ENCODE results near the gene DNAH3.
"Not testable (repeated sequence)": the region's sequence is repeated elsewhere in the genome, so short reads cannot be mapped to it uniquely, and the experiment has no call there.

DNAH3 gene

DNA sequence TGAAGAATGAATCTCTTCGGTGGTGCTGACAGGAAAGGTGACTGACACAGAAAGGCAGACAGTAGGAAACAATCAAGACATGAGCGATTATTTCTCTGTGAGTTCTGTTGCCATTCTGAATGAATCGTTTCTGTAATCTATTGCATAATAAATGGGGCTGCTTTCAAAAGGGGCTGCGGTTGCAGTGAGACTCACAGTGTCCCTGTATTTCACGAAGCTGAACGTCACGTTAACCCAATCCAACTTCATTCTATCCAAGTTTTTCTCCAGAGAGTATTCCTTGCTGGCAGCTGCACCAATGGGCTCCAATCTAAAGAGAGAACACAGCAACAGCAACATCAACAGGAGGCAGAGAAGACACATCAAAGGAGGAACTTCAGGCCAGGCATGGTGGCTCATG, 75.4 kb downstream of the DNAH3 start:
- no peak for DNase-seq (ENCODE audit: low read depth in 2 of 2)

DNA sequence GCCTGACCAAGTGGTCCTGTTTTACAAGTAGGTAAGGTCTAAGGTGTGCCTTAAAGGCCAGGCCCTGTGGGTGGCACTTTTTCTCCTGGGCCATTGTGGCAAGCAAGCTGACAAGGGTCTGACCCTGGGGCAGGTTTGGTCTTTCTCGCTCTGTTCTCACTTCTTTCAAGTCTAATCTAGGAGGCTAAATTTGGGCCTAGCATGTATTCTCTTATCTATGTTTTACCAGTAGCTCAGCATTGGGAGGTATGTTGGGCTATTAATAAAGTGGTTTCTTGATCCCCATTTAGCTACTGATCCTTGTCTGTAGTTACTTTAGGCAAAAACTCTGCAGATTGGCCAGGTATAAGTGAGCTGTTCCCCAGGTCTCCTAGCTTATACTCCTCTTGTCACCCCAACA, 77.7 kb downstream of the DNAH3 start:
- DNase-seq (ENCODE audit: low read depth in 2 of 2): no peak

DNA sequence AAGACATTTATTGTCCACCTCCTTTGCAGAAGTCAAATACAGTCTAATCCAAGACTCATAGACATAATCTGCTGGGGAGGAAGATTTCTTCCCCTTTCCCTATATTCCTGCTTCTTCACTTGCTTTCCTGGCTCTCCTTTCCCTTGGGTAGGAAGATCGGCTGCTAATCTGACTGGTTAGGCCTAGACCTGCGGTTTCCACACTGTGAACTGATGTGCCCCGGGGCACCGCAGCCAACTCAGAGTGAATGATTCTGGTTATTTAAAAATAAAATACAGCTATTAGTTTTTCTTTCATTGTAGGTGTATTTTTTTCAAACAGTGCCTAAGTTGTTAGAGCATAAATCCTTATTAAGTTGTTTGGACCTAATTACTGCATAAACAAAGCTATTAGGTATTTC, 78.9 kb downstream of the DNAH3 start:
- no peak for DNase-seq (ENCODE audit: low read depth in 2 of 2)

DNA sequence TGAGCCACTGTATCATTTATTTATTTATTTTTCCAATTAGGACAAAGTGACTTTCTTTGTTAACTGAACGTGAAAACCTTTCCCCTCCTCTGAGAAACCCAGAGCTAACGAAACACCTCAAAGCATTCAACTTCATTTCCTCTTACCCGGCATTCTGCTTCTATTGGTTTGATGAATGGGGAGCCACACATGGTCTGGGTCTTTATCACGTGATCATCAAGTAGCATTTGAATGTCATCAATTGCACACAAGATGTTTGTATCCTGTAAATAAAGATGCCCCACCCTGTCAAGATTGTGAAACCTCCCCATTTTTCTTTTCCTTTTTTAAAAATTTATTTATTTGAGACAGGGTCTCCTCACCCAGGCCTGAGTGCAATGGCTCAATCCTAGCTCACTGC, 80.1 kb downstream of the DNAH3 start:
- DNase-seq (ENCODE audit: low read depth in 2 of 2): no peak

DNA sequence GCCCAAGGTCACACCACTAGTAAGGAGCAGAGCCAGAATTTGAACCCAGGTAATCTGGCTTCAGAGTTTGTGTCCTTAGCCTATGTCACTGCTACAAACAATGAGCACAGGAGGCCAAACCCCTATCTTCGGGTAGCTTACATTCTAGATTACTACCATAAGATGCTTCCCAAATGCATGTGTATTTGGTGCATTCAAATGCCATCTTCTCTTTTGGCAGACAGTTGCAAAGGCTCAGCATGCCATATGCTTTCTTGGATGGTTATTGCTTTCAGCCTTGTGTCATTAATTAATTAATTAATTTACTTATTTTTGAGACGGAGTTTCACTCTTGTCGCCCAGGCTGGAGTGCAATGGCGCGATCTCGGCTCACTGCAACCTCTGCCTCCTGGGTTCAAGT, 80.7 kb downstream of the DNAH3 start:
- no peak for DNase-seq (ENCODE audit: low read depth in 2 of 2)

DNA sequence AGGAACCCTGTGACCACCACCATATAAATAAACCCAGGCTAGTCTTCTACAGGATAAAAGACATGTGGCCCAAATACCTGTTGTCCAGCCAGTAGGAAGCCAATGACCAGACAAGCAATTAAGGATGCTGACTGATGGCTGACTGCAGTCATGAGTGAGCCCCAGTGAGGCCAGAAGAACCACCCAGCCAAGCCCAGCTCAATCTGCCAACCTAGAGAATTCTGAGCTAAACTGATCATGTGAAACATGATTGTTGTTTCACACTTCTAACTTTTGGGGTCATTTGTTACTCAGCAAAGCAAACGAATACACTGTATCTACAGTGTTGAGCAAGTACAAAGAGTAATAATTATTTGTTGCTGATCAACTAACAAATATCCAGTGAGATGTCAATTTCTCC, 86.4 kb downstream of the DNAH3 start:
- no peak for DNase-seq (ENCODE audit: low read depth in 2 of 2)

DNA sequence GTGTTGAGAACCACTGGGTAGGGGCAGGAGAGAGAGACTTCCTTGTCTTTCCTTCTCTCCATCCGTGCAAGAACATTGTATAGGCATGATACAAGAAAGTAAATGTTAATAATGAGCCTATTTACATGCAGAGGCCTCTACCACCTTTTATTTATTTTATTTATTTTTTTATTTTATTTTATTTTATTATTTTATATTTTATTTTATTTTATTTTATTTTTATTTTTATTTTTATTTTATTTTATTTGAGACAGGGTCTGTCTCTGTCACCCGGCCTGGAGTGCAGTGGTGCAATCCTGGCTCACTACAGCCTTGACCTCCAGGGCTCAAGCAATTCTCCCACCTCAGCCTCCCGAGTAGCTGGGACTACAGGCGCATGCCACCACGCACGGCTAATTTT, 87.3 kb downstream of the DNAH3 start:
- not testable (repeated sequence) for DNase-seq (ENCODE audit: low read depth in 2 of 2)

DNA sequence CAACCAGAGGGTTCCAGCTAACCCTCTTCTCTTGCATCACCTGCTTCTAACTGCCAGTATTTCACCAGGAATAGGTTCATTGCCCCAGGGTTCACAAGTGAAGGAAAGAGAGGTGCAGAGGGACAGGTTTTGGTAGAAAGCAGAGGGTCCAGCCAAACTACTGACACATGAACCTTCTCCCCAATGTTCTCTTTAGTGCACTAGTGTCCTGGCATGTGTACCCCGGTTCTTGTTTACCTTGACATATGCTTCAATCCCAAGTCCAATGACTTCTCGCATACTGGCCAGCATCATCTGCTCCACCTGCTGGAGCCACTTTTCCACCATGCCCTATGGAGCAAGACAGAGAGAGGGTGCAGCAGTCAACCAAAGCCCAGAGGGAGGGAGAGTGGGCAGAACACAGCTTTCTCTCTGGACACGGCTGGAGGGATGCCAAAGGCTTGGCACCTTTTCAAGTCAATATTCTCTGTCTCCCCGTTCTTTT, 90.6 kb downstream of the DNAH3 start:
- no peak for DNase-seq (ENCODE audit: low read depth in 2 of 2)

DNA sequence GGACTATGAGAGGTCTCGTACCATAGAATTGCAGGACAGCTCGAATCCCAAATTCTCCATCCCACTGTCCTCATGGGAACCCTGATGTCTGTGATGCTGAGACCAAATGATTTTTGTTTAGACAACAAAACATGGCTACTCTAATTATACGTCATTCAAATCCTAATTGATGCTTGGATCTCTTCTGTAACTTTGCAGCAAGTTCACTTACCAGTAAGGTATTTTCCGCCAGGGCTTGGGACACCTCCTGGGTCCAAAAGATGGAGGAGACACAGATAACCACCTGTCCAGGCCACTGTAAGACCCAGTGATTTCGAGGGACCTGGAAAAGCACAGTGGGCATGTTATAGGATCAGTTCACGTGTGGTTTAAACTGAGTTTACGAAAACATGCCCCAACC, 92.8 kb downstream of the DNAH3 start:
- no peak for DNase-seq (ENCODE audit: low read depth in 2 of 2)

DNA sequence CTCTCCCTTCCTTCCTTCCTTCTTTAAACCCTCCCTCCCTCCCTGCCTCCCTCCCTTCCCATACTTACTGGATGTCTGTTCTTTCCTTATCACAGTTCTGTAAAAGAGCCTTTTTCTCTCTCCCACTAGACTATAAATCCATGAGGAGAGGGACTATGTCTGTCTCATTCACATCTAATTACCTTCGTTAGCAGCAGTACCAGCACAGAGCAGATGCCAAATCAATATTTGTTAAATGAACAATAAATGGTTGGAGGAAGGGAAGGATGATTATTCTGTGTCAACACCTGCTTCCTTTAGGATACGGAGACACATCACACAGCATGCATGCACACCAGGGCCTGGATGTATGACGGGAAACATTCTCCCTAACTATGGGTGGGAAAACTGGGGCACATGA, 94.2 kb downstream of the DNAH3 start:
- DNase-seq (ENCODE audit: low read depth in 2 of 2): no peak

DNA sequence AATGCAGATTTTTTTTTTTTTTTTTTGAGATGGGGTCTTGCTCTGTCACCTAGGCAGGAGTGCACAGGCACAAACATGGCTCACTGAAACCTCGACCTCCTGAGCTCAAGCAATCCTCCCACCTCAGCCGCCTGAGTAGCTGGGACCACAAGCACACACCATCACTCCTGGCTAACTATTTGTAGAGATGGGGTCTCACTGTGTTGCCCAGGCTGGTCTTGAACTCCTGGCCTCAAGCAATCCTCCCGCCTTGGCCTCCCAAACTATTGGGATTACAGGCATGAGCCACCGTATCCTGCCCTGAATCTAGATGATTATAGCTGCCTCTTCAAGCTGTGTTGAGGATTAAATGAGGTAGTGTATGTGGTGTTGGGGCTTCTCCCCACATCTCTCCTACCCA, 94.9 kb downstream of the DNAH3 start:
- not testable (repeated sequence) for DNase-seq (ENCODE audit: low read depth in 2 of 2)

DNA sequence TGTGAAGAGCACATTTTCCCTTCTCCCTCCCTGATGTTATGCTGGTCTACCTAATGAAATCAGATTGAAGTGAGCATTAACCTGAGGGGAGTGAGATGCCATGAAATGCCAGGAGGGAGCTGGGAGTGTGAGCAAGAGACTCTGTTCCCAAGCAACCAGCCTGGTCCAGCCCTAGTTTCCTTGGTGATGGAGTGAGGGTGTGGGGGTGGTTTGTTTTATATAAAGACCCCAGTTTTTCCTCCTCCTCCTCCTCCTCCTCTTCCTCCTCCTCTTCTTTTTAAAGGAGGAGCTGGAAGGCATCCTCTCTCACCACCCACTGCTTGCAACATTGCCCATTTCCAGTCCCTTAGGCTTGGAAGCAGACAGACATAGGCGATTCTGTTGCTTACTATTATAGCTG, 97.1 kb downstream of the DNAH3 start:
- DNase-seq (ENCODE audit: low read depth in 2 of 2): no peak

DNA sequence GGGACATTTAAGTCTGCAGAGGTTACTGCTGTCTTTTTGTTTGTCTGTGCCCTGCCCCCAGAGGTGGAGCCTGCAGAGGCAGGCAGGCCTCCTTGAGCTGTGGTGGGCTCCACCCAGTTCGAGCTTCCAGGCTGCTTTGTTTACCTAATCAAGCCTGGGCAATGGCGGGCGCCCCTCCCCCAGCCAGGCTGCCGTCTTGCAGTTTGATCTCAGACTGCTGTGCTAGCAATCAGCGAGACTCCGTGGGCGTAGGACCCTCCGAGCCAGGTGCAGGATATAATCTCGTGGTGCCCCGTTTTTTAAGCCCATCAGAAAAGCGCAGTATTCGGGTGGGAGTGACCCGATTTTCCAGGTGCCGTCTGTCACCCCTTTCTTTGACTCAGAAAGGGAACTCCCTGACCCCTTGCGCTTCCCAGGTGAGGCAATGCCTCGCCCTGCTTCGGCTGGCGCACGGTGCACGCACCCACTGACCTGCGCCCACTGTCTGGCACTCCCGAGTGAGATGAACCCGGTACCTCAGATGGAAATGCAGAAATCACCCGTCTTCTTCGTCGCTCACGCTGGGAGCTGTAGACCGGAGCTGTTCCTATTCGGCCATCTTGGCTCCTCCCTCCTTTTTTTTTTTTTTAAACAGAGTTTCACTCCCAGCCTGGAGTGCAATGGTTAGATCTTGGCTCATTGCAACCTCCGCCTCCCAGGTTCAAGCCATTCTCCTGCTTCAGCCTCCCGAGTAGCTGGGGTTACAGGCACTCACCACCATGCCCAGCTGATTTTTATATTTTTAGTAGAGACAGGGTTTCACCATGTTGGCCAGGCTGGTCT, 102.3 kb downstream of the DNAH3 start:
- DNase-seq (ENCODE audit: low read depth in 2 of 2): not testable (repeated sequence)

DNA sequence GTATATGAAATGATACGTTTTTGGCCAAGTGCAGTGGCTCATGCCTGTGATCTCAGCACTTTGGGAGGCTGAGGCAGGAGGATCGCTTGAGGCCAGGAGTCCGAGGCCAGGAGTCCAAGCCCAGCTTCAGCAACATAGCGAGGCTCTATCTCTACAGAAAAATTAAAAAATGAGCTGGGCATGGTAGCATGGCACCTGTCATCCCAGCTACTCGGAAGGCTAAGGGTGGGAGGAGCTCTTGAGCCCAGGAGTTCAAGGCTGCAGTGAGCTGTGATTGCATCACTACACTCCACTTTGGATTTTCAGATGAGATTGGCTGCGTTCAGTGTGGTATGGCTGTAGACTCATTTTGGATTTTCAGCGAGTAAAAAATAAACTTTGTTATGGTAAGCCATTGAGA, 112.4 kb downstream of the DNAH3 start:
- no peak for DNase-seq (ENCODE audit: low read depth in 2 of 2)

DNA sequence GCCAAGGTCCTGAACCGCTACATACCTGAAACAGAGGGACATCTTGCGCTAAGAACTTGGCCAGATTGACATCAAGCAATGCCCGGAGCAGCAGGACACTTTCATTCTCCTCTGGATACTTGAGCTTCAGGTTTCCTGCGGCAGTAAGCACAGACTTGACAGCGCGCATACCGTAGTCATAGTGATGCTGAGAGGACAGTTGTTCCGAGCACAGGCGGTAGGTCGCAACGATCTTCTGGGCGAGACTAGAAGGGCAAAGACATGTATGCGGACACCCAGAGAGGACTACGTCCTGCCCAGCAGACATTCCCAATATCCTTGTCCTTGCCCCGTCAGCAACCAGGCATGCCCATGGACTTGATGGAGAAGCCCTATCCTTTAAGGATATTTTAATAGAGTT, 112.9 kb downstream of the DNAH3 start:
- no peak for DNase-seq (ENCODE audit: low read depth in 2 of 2)

DNA sequence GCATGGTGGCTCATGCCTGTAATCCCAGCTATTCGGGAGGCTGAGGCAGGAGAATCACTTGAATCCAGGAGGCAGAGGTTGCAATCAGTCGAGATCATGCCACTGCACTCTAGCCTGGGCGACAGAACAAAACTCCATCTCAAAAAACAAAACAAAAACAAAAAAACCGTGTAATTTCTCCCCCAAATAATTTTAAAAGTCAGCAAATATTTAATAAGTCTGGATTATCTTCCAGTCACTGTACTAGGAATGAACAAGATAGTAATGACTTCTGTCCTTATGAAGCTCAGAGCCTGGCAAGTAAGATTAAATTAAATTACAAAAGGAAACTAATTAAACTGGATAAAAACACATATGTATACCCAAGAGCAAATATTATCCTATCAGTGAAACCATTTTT, 113.5 kb downstream of the DNAH3 start:
- no peak for DNase-seq (ENCODE audit: low read depth in 2 of 2)

DNA sequence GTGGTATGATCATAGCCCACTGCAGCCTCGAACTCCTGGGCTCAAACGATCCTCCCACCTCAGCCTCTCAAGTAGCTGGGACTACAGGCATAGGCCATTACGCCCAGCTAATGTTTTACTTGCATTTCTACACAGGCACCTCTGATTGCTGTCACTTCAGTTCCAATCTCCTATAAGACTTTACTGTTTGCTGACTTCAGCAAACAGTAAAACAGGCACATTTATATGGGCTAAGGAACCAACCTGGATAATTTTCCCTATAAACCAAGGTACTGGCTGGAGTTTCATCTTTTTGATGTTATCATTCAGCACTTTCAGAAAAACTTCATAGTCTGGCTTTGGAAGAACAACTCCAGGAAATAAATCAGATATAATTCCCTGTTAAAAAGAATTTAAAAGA, 114.2 kb downstream of the DNAH3 start:
- DNase-seq (ENCODE audit: low read depth in 2 of 2): no peak

DNA sequence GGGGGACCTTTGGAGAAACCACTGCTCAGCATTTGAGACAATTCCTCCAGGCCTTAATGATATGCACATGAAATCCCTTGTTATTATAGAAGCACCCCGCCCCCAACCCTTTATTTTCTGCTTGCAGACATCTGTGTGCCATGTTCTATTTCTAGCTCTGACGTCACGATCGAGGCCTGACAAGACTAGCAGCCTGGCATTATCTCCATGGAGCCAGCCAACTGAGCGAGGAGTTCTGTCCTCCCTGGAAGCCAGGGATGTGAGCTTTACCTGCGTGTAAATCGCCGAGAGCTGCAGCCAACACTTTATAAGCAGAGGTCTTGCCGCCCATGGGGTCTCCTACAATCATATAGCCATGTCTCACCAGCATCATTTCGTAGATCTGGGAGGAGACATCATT, 116.9 kb downstream of the DNAH3 start:
- no peak for DNase-seq (ENCODE audit: low read depth in 2 of 2)

DNA sequence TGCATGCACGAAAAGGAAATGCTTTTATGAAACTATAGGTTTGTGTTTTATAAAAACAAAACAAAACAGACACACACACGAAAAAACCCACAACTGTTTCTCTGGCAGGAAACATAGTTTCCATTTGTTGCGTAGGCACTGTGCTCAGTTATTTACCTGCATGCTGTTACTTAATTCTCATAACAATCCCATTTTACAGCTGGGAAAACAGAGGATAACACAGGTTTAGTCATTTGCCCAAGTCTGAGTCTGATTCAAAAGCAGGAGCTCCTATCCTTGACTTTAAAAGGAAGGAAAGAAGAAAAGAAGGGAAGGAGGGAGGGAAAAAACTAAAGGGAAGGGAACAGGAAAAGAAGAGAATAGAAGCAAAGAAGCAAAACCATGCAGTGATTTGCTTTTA, 117.4 kb downstream of the DNAH3 start:
- DNase-seq (ENCODE audit: low read depth in 2 of 2): no peak

DNA sequence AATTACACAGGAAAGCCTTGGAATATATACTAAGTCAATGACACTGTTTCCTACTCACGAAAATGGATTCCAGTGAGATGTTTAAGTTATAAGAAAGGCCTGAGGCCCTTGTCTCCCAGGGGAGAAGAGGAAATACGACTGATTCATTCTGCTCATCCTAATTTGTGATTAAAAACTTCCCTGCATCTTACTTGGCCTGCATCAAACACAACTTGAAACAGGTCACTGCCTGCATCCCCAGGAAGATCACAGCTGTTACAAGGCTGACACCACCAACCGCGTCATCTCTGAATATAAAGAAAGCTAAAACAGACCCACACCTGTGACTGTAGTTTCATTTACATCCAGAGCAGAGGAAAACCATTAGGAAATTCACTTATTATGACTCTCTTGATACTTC, 121.9 kb downstream of the DNAH3 start:
- DNase-seq (ENCODE audit: low read depth in 2 of 2): no peak

DNA sequence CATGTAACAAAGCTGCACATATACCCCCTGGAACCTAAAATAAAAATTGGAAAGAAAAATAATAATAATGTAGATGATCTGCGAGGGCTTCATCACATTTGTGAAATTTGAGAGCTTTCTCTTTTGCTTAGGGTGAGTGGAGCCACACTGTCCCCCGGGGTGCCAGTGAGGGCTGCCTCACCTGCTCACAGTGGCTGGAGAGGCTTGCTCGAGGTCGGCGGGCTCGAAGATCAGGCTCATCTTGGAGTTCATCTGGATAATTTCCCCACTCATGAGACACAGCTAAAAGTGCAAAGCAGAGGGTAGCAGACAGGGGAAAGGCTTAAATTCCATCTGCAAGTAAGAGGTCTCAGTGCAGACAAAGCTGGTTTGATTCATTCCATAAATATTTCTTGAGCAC, 123.8 kb downstream of the DNAH3 start:
- DNase-seq (ENCODE audit: low read depth in 2 of 2): no peak

DNA sequence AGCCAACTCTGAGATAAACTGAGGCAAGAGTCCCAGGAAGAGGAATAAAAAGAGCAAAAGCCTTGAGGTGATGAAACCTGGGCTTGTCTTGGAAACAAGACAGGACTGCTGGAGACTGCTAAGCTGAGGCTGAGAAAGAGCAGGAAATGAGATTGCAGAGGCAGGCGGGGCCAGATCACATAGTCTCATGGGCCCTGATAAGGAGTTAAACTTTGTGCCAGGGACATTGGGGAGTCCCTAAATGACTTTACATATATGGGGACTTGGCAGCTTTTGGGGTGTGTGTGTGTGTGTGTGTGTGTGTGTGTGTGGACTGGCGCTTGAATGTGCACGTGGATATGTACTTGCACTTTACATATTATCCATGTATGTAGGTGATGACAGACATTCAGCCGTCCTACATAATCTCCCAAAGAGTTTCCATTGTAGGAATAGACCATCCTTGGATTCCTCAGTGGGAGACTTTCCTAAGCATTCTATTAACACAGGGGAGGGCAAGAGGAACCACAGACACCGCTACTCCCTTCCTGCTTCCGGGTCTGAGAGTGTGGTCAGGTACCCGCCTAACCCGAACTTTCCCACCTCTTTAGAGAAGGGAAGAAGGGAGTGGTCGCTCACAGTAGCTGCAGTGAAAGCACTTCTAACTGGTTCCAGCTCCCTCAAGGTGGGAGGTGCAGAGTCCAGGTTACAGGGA, 127.0 kb downstream of the DNAH3 start:
- DNase-seq (ENCODE audit: low read depth in 2 of 2): no peak

DNA sequence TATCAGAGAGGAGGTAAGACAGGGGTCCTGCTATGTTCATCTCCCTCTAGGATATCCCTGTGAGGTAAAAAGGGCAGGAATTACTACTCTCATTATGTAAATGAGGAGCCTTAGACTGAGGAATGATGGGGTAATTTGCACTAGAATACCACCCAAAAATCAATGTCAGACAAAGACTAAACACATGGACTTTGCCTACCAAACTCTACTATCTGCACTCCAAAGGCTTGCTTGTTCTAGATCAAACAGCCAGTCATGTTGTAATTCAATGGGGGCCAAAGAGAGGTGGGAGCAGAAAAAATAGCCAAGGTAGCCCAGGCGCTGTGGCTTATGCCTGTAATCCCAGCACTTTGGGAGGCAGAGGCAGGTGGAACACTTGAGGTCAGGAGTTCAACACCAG, 129.3 kb downstream of the DNAH3 start:
- no peak for DNase-seq (ENCODE audit: low read depth in 2 of 2)

Measured in activated CD8-positive, alpha-beta memory T cell treated with anti-CD3 and anti-CD28 coated beads for 4 hours (primary cell).